ENCODE data around the gene SLC15A2. TPM values are rescaled to one million over a fixed set of nuclear protein-coding genes. Genes with fewer than 3 reads are reported as not detected.

SLC15A2 gene
- total and polyA plus RNA-seq, 2 experiments from 2014 or later, result 0.26 to 0.90 TPM

DNA sequence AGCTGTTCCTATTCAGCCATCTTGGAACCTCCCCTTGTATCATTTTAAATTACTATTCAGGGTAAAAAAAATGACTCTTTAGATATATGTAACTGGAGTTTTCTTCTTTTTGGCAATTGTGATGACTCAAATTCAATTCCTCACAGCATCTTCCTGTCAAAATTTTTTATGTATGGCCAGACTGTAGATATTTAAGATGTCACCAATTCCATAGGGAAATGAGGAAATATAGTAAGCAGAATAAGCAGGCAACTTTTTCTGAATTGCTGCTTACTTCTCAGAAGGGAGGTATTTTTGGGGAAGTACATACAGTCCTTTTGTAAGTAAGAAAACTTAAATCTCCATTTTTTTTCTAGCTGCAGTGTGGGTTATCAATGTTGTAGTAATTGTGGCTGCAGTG, 30.4 kb upstream of the SLC15A2 start (continued):
- TF ChIP-seq EZH2 (IDR thresholded peaks at IDR 0.05; ENCODE audit: low read depth, unreplicated experiment), result no peak
- TF ChIP-seq NANOG (IDR thresholded peaks at IDR 0.05; ENCODE audit: borderline replicate concordance), result no peak

- no peak overlapping the region for H3K27ac ChIP-seq (ENCODE audit: low read depth)
- ATAC-seq (no peak), DNase-seq (ENCODE audit: low spot score) (no peak)
- Mint-ChIP-seq H3K27ac (no peak overlapping the region), H3K4me1 (no peaks in the 10 kb centered on the region), H3K36me3 (ENCODE audit: low read depth) (peaks cover 6% of the 10 kb centered on the region; the same call in 2 of the 3 replicates), H3K9me3 (no peaks in the 10 kb centered on the region; the same call in 2 of the 3 replicates), H3K27me3 (ENCODE audit: insufficient read depth, low read depth, poor library complexity) (no peaks in the 10 kb centered on the region), H3K4me3 (no peak overlapping the region)
- H3K4me2 ChIP-seq, result no peak overlapping the region
- no peaks in the 10 kb centered on the region for H3K79me2 ChIP-seq (replicated peaks; ENCODE audit: insufficient read depth)
- no peaks in the 10 kb centered on the region for H3K4me1 ChIP-seq (ENCODE audit: insufficient read depth)
- H3F3A ChIP-seq (replicated peaks; ENCODE audit: low read depth), result no peaks in the 10 kb centered on the region
- H3K9me2 ChIP-seq (ENCODE audit: insufficient read depth), result no peaks in the 10 kb centered on the region
- TF ChIP-seq STAT1 (IDR thresholded peaks at IDR 0.05; ENCODE audit: unreplicated experiment) (no peak), ZNF331 (CRISPR knock-in tag; IDR thresholded peaks at IDR 0.05; ENCODE audit: low read depth) (no peak), ZNF114 (CRISPR knock-in tag; IDR thresholded peaks at IDR 0.05) (no peak), EZH2 (IDR thresholded peaks at IDR 0.05; ENCODE audit: low read depth, unreplicated experiment) (no peak), EZH2phosphoT487 (IDR thresholded peaks at IDR 0.05; ENCODE audit: unreplicated experiment) (no peak), CREB1 (CRISPR knock-in tag; IDR thresholded peaks at IDR 0.05; ENCODE audit: low read depth) (no peak), POLR2AphosphoS5 (IDR thresholded peaks at IDR 0.05; ENCODE audit: low read depth) (no peak), NANOG (IDR thresholded peaks at IDR 0.05; ENCODE audit: borderline replicate concordance) (no peak), ZNF462 (CRISPR knock-in tag; IDR thresholded peaks at IDR 0.05) (no peak), JUNB (IDR thresholded peaks at IDR 0.05; ENCODE audit: unreplicated experiment) (no peak), REST (IDR thresholded peaks at IDR 0.05; ENCODE audit: unreplicated experiment) (no peak)
- TF ChIP-seq, protein P1, sequence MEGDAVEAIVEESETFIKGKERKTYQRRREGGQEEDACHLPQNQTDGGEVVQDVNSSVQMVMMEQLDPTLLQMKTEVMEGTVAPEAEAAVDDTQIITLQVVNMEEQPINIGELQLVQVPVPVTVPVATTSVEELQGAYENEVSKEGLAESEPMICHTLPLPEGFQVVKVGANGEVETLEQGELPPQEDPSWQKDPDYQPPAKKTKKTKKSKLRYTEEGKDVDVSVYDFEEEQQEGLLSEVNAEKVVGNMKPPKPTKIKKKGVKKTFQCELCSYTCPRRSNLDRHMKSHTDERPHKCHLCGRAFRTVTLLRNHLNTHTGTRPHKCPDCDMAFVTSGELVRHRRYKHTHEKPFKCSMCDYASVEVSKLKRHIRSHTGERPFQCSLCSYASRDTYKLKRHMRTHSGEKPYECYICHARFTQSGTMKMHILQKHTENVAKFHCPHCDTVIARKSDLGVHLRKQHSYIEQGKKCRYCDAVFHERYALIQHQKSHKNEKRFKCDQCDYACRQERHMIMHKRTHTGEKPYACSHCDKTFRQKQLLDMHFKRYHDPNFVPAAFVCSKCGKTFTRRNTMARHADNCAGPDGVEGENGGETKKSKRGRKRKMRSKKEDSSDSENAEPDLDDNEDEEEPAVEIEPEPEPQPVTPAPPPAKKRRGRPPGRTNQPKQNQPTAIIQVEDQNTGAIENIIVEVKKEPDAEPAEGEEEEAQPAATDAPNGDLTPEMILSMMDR (conservative IDR thresholded peaks at IDR 0.05; ENCODE audit: low read depth in 2 of 2), result no peak
- TF ChIP-seq, protein P2, sequence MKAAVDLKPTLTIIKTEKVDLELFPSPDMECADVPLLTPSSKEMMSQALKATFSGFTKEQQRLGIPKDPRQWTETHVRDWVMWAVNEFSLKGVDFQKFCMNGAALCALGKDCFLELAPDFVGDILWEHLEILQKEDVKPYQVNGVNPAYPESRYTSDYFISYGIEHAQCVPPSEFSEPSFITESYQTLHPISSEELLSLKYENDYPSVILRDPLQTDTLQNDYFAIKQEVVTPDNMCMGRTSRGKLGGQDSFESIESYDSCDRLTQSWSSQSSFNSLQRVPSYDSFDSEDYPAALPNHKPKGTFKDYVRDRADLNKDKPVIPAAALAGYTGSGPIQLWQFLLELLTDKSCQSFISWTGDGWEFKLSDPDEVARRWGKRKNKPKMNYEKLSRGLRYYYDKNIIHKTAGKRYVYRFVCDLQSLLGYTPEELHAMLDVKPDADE (IDR thresholded peaks at IDR 0.05), result no peak
- H3K27me3 ChIP-seq (ENCODE audit: insufficient read depth), result no peaks in the 10 kb centered on the region
- H4K20me1 ChIP-seq (replicated peaks; ENCODE audit: insufficient read depth), result no peaks in the 10 kb centered on the region
- no peaks in the 10 kb centered on the region for H3K36me3 ChIP-seq (ENCODE audit: insufficient read depth)
- no peak overlapping the region for H3K4me3 ChIP-seq
- no peak overlapping the region for H2AFZ ChIP-seq
Observed at GRCh38 chr3:121869736-121870135, 24.5 kb upstream of the SLC15A2 start.

Measured in GM23338 (cell line).